Activated CD4-positive, alpha-beta T cell treated with anti-CD3 and anti-CD28 coated beads, Interleukin-2, amount 50 U/mL, for 24 hours (primary cell): ENCODE measurements around the gene ADGRG3.
"Not testable (repeated sequence)": the region's sequence is repeated elsewhere in the genome, so short reads cannot be mapped to it uniquely, and the experiment has no call there.

Source experiments
- DNase-seq, 2 donors: peaks; one replicate each; pipeline ENCODE4 v3.0.0-alpha.2; 2020; ENCODE audit warnings: low read depth in 1 of 2, low spot score in 1 of 2

Gene ADGRG3

GRCh38 chr16:57712569-57712968, 44.5 kb downstream of the ADGRG3 start:
- DNase-seq = not testable (repeated sequence)

GRCh38 chr16:57713596-57713995, 45.5 kb downstream of the ADGRG3 start:
- no peak for DNase-seq

GRCh38 chr16:57714047-57714446, 45.9 kb downstream of the ADGRG3 start:
- DNase-seq = no peak

GRCh38 chr16:57720142-57720575, 52.1 kb downstream of the ADGRG3 start:
- no peak for DNase-seq

- DNase-seq = no peak
Measured at GRCh38 chr16:57721356-57722209, 53.5 kb downstream of the ADGRG3 start.

GRCh38 chr16:57722210-57722499, 54.0 kb downstream of the ADGRG3 start:
- DNase-seq = no peak

- no peak for DNase-seq
Measured at GRCh38 chr16:57722651-57723050, 54.5 kb downstream of the ADGRG3 start.

- no peak for DNase-seq
Measured at GRCh38 chr16:57723170-57723569, 55.1 kb downstream of the ADGRG3 start.

GRCh38 chr16:57724531-57724930, 56.4 kb downstream of the ADGRG3 start:
- DNase-seq = no peak

- DNase-seq = no peak
Measured at GRCh38 chr16:57725151-57725550, 57.0 kb downstream of the ADGRG3 start.

- DNase-seq = no peak
Measured at GRCh38 chr16:57725554-57725953, 57.4 kb downstream of the ADGRG3 start.

- DNase-seq = no peak
Measured at GRCh38 chr16:57725976-57726375, 57.9 kb downstream of the ADGRG3 start.

GRCh38 chr16:57726433-57726947, 58.4 kb downstream of the ADGRG3 start:
- DNase-seq = no peak

- no peak for DNase-seq
Measured at GRCh38 chr16:57727610-57728009, 59.5 kb downstream of the ADGRG3 start.

- no peak for DNase-seq
Measured at GRCh38 chr16:57728336-57729181, 60.5 kb downstream of the ADGRG3 start.

GRCh38 chr16:57729182-57729484, 61.0 kb downstream of the ADGRG3 start:
- DNase-seq = no peak

- not testable (repeated sequence) for DNase-seq
Measured at GRCh38 chr16:57729852-57730251, 61.7 kb downstream of the ADGRG3 start.

- no peak for DNase-seq
Measured at GRCh38 chr16:57730771-57731730, 62.9 kb downstream of the ADGRG3 start.

GRCh38 chr16:57732037-57732436, 63.9 kb downstream of the ADGRG3 start:
- no peak for DNase-seq

- DNase-seq = no peak
Measured at GRCh38 chr16:57732714-57733113, 64.6 kb downstream of the ADGRG3 start.

GRCh38 chr16:57734308-57734924, 66.3 kb downstream of the ADGRG3 start:
- DNase-seq = no peak
